Muscle of leg (tissue), 11 donors: ENCODE data around the gene RPS6KA4. TPM values are rescaled to one million over a fixed set of nuclear protein-coding genes. Genes with fewer than 3 reads are reported as not detected.

Source experiments
- DNase-seq: peaks from one replicate; pipeline ENCODE4 v3.0.0; 2013
- H3K27ac ChIP-seq: one replicate; pipeline ENCODE4 v1.5.1; 2013; ENCODE audit warnings: mild to moderate bottlenecking, low read length, control low read depth
- H3K27me3 ChIP-seq: one replicate; pipeline ENCODE4 v1.6.1; 2013; ENCODE audit warnings: low read length; ENCODE audit not compliant: control insufficient read depth, insufficient read depth
- H3K36me3 ChIP-seq: one replicate; pipeline ENCODE4 v1.6.1; 2013; ENCODE audit warnings: low read length; ENCODE audit not compliant: control insufficient read depth, insufficient read depth
- H3K4me1 ChIP-seq: one replicate; pipeline ENCODE4 v1.6.1; 2013; ENCODE audit warnings: low read length; ENCODE audit not compliant: control insufficient read depth, insufficient read depth
- H3K4me3 ChIP-seq: one replicate; pipeline ENCODE4 v1.5.1; 2013; ENCODE audit warnings: low read length, control low read depth
- H3K9me3 ChIP-seq: replicated peaks from 2 replicates; pipeline ENCODE4 v1.6.1; 2013; ENCODE audit warnings: low read depth, low read length; ENCODE audit not compliant: control insufficient read depth
- WGBS: methylation state at CpG from one replicate; pipeline ENCODE4 v1.1.5; 2013; ENCODE audit warnings: missing lambda C conversion rate; ENCODE audit not compliant: insufficient coverage; 5-methylcytosine and 5-hydroxymethylcytosine counted together
- polyA plus RNA-seq, 8 donors: library from polyadenylated mRNA; unstranded; fragments of 120-200 nt; gene quantifications; one replicate each; pipeline versions ENCODE4 v1.2.1 to v1.2.3, GENCODE V29; 2013; ENCODE audit warnings: inconsistent platforms in 1 of 8, low replicate concordance in 1 of 8; ENCODE audit not compliant: insufficient read length in 8 of 8, insufficient read depth in 1 of 8
- total RNA-seq: library from RNA; stranded (reverse); fragments of 120-200 nt; gene quantifications from one replicate; pipeline ENCODE4 v1.2.4, GENCODE V29; 2013

The RPS6KA4 gene
- total and polyA plus RNA-seq, 9 donors: 13.3 to 19.8 (median 15.9) TPM

- Histone ChIP-seq H3K27me3 (peaks cover 10% of the 10 kb centered on the region), H3K4me1 (peaks cover 31% of the 10 kb centered on the region), H3K9me3 (no peaks in the 10 kb centered on the region), H3K36me3 (no peaks in the 10 kb centered on the region), H3K27ac (no peak overlapping the region), H3K4me3 (no peak overlapping the region)
- 40% methylated on average over 1 of the region's 4 CpGs for WGBS
- no peak for DNase-seq
Observed at GRCh38 chr11:64339286-64339685, 19.7 kb upstream of the RPS6KA4 start.

- no peak for DNase-seq
- Histone ChIP-seq H3K4me1 (peaks cover 36% of the 10 kb centered on the region), H3K36me3 (no peaks in the 10 kb centered on the region), H3K4me3 (peak within 1 kb of the TSS; percentile 19), H3K27me3 (peaks cover 10% of the 10 kb centered on the region), H3K9me3 (no peaks in the 10 kb centered on the region), H3K27ac (no peak within 1 kb of the TSS)
- 62% methylated on average over 15 of the region's 16 CpGs for WGBS
Observed at GRCh38 chr11:64339754-64340408, 19.1 kb upstream of the RPS6KA4 start, which contains the start of gene CCDC88B. CCDC88B (plus strand) TSS chr11:64340204; CDS start chr11:64340267, 63 bp downstream.

- Histone ChIP-seq H3K36me3 (no peaks in the 10 kb centered on the region), H3K27ac (no peak overlapping the region), H3K4me1 (peaks cover 36% of the 10 kb centered on the region), H3K27me3 (peaks cover 10% of the 10 kb centered on the region), H3K4me3 (peak overlapping the region; percentile 19), H3K9me3 (no peaks in the 10 kb centered on the region)
- 19% methylated on average over 24 of the region's 33 CpGs for WGBS
- DNase-seq: no peak
Observed at GRCh38 chr11:64340671-64341335, 18.2 kb upstream of the RPS6KA4 start.

- H3K9me3 ChIP-seq: no peaks in the 10 kb centered on the region
- no peak overlapping the region for H3K27ac ChIP-seq
- no peaks in the 10 kb centered on the region for H3K36me3 ChIP-seq
- 67% methylated on average over 20 of the region's 21 CpGs for WGBS
- H3K4me3 ChIP-seq: no peak overlapping the region
- peaks cover 36% of the 10 kb centered on the region for H3K4me1 ChIP-seq
- H3K27me3 ChIP-seq: peaks cover 10% of the 10 kb centered on the region
- DNase-seq: no peak
Observed at GRCh38 chr11:64341429-64341828, 17.5 kb upstream of the RPS6KA4 start.

GRCh38 chr11:64341851-64342791 is 16.8 kb upstream of the RPS6KA4 start:
- peak overlapping the region; percentile 36 for H3K4me3 ChIP-seq
- H3K27me3 ChIP-seq: peaks cover 10% of the 10 kb centered on the region
- peak; percentile 85 for DNase-seq
- H3K27ac ChIP-seq: peak overlapping the region; percentile 87
- H3K9me3 ChIP-seq: no peaks in the 10 kb centered on the region
- WGBS: 3% methylated on average over 48 of the region's 55 CpGs
- H3K4me1 ChIP-seq: peaks cover 36% of the 10 kb centered on the region
- no peaks in the 10 kb centered on the region for H3K36me3 ChIP-seq

GRCh38 chr11:64342869-64343745 is 15.9 kb upstream of the RPS6KA4 start:
- peaks cover 10% of the 10 kb centered on the region for H3K27me3 ChIP-seq

GRCh38 chr11:64343767-64344559 is 15.0 kb upstream of the RPS6KA4 start:
- H3K27me3 ChIP-seq: peaks cover 10% of the 10 kb centered on the region
- no peak overlapping the region for H3K4me3 ChIP-seq
- no peaks in the 10 kb centered on the region for H3K36me3 ChIP-seq
- DNase-seq: no peak
- H3K4me1 ChIP-seq: peaks cover 46% of the 10 kb centered on the region
- H3K27ac ChIP-seq: peak overlapping the region; percentile 15
- 70% methylated on average over 15 of the region's 18 CpGs for WGBS
- H3K9me3 ChIP-seq: no peaks in the 10 kb centered on the region

More at GRCh38 chr11:64342869-64343745, 15.9 kb upstream of the RPS6KA4 start:
- Histone ChIP-seq H3K4me3 (no peak overlapping the region), H3K36me3 (no peaks in the 10 kb centered on the region), H3K27ac (no peak overlapping the region), H3K4me1 (peaks cover 38% of the 10 kb centered on the region), H3K9me3 (no peaks in the 10 kb centered on the region)
- WGBS: 40% methylated on average over 14 of the region's 29 CpGs
- no peak for DNase-seq

- 46% methylated on average over 28 of the region's 28 CpGs for WGBS
Observed at GRCh38 chr11:64344787-64345186, 14.2 kb upstream of the RPS6KA4 start.

More at GRCh38 chr11:64344787-64345186, 14.2 kb upstream of the RPS6KA4 start:
- no peaks in the 10 kb centered on the region for H3K9me3 ChIP-seq
- H3K27me3 ChIP-seq: peaks cover 10% of the 10 kb centered on the region
- no peaks in the 10 kb centered on the region for H3K36me3 ChIP-seq
- H3K27ac ChIP-seq: peak overlapping the region; percentile 15
- peak; percentile 70 for DNase-seq
- H3K4me3 ChIP-seq: no peak overlapping the region
- peaks cover 49% of the 10 kb centered on the region for H3K4me1 ChIP-seq
